HG03520 (cell line): ENCODE data around the gene MAP3K9.

Experiments used
- ATAC-seq: cut with Tn5 transposase; IDR thresholded peaks from one replicate; pipeline ENCODE4 v1.9.1; 2021; ENCODE audit warnings: mild to moderate bottlenecking, moderate library complexity; ENCODE audit not compliant: unreplicated experiment

MAP3K9 gene

DNA sequence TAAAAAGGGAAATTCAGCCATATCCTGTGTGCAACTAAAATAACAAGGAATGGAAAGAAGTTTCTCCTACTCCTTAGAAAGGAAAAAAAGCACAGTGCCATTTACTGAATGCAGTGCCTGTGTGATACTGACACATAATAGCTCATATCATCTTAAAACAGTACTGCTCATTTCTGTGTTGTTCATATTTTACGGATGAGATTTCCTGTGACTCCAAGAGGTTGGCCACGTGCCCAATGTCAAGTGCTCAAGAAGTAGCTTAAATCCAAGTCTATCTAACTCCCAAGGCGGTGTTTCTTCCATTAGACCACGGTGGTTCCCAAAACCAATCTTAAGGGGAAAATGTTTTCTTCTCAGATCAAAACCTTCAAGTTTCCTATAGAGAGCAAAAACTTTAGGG, 20.0 kb downstream of the MAP3K9 start:
- ATAC-seq: no peak

DNA sequence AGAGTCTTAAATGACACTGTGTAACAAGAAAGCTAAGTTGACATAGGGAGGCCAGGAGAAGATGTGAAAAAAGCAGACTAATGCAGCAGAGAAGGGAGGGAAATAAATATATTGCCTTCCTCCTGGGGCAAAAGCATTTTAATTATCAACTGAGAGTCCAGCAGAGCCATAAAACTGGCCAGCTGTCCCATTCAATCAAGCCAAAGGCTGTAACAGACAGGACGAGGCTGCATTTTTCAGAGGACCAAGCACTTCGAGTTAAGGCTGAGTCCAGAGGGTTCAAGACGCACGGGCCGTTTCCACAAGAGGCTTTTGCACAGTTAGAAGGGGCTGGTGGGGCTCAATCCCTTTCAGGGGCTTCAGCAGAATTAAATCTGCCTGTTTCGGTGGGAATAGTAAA, 20.4 kb downstream of the MAP3K9 start:
- ATAC-seq: no peak

DNA sequence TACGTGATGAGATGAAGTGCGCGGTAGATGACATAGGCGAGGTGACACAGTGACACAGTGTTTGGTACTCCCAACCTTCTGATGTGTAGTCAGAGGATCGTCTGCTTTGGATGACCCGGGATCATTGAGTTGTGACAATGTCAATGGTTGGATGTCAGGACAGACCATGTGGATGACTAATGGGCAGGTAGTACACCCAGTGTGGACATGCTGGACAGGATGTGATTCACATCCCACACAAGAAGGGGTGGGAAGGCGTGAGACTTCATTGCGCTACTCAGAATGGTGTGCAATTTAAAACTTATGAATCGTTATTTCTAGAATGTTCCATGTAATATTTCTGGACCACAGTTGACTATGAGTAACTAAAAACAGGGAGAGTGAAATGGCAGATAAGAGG, 23.8 kb downstream of the MAP3K9 start:
- ATAC-seq: no peak

DNA sequence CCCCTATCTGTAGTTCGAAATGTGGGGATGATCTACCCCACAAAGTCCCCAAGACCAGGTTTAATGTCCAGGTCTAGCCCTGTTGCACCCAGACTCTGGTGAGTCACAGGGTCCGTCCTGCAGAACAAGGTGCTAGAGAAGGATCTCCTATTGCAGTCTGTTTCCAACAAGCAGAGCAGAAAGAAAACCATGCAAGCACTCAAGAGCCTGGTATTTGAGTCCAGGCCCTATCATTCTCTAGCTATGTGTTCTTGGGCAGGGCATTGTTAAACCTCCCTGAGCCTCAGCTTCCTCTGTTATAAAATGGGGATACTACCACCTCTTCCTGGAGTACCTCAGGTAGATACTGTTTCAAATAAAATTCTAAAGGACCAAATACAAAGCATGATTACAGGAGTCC, 24.4 kb downstream of the MAP3K9 start:
- no peak for ATAC-seq

DNA sequence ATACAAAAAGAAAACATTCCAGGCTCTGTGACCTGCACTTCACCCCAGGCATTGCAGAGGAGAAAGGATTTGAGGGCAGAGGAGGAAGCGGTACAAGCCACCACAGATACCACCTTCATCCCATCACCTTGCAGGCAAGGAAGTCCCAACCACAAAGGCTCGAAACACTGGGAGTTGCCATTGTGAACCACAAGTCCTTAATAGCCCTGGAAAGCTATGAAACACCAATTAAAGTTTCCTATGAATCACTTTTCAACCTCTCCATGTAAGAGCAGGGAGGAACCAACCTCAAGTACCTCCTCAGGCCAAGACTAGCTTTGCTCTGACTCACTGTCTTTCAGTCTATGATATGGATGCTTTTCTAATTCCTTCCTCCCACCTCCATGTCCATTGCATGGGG, 27.0 kb downstream of the MAP3K9 start:
- ATAC-seq: no peak

DNA sequence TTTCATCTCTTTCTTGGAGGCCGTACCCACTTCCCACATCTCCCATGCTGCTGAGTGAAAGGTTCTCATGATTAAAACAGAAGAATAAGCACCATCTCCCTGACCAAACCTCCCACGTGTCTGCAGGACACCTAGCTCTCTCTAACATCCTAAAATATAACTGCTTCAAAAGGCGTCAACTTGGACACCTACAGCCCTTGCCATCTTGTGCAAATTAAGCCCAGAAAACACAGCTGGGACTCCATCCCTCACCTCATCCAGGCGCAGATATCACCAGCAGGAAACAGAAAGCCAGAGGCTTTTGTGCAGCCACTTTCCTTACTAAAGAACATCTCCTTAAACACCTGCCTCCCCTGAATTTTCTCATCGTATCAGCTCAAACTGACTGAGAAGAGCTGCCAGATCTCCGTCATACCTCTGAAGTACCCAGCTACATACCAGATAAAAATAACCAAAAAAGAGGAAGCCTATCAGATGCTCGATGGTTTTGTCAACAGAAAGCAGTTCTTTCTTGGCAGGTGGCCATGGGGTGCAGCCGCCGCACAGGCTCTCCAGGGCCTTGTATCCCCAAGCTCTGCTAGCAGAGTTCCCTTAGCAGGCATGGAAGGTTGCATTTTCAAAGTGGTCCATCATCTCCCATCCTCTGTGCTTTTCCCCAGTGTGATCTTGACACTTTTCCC, 28.8 kb downstream of the MAP3K9 start:
- no peak for ATAC-seq

DNA sequence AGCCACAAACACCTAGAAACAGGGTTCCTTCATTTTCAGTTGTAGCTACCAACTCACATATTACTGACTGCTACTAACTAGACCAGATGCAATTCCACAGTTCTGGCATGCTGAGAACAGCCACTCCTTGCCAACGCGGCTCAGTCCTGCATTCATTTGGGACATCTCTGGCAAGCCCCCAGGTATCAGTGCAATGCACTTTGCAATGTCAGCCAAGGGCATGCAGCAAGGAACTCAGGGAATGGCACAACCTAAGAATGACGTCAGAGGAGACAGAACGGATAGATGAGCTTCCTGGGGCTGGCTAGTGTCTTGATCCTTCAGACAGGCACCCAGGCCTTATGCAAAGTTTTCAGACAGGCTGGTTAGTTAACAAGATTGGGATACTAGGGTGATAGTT, 29.6 kb downstream of the MAP3K9 start:
- ATAC-seq: no peak

DNA sequence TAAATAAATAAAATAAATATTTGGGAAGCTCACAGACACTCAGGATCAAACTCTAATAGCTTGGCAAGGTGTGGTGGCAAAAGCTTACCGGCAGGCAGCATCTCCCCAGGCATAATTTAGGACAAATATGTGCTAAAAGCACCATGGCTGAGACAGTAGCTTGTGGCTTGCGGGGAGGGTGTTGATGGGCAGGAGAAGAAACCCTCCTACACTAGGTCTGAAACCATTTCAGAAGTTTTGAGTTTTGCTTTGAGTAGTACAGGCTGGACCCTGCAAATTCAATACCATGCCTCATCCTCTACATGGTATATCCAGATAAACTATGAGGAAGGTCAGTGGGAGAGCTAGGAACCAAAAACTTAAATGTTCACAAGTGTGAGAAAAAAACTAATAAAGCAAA, 33.1 kb downstream of the MAP3K9 start:
- no peak for ATAC-seq

DNA sequence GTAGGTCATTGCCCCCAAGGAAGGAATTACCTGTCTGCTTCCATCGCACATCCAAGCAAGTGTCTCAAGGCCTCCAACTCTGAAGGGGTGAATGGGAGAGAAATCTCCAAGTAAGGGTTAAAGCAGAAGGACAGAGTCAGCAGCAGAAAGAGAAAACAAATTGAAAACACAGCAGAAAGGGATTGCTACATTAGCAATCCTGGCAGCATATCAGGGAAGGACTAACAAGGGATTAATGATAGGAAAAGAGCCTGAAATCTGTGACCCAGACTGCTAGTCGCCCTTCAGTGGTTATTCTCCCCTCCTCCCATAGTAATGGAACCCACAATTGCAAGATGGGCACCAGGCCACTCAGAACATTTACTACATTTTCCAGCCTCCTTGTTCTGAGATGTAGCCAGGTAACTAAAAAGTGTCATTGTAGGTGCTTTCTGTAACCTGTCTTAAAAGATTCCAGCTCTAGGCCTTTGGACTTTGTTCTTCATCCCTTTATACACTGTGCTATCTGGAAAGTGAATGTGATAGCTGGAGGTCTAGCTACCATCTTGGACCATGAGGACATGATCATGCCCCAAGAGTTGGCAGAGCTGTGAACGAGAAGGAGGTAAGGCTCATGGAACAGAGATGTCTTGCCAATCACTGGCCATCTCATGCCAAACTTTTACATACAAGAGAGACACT, 36.0 kb downstream of the MAP3K9 start:
- no peak for ATAC-seq

DNA sequence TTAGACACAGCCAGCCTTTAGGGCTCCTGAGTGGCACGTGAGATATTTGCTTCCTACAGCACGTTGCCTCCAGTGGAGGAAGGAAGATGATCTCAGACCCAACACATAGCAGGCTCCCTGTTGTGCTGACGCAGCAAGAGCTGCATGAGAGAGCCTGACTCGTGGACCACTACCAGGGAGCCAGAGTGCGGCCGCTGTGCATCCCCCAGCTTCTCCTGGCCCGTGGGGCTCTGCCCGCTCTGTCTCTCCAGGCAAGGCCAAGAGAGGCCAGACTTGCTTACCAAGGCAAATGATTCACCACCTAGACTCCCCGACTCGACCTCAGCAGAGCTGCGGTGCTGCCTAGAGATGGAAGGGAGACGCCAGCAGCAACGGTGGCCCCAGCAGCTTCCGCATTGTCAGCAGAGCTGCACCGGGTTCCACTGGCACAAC, 37.5 kb downstream of the MAP3K9 start:
- ATAC-seq: no peak

DNA sequence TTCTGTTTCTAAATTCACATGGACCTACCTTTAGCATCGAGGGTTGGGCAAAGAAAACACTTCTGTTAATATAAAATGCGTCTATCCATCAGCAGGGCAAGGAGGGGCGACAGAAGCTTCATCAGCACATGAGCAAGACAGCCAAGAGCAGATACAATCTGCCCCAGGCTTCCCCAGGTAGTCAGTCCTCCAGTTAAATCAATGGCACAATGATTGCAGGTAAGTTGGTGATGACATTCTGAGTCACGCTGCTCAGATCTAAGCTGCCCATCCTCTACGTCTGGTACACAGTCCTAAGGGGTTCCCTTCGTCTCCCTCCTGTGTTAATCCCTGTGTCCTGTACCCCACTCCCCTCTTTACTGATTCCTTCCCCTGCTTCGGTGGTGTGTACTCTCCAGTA, 38.8 kb downstream of the MAP3K9 start:
- no peak for ATAC-seq

DNA sequence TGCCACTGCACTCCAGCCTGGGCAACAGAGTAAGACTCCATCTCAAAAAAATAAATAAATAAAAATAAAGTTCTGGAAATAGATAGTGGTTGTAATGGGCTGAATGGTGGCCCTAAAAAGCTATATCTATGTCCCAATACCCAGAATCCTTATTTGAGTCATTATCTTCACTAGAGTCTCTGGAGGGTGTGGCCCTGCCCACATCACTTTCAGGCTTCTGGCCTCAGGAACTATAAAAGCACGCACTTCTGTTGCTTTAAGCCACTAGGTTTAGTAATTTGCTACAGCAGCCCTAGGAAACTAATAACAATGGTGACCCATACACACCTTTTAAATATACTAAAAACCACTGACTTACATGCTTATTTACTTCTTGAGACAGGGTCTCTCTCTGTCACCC, 49.9 kb downstream of the MAP3K9 start:
- no peak for ATAC-seq

DNA sequence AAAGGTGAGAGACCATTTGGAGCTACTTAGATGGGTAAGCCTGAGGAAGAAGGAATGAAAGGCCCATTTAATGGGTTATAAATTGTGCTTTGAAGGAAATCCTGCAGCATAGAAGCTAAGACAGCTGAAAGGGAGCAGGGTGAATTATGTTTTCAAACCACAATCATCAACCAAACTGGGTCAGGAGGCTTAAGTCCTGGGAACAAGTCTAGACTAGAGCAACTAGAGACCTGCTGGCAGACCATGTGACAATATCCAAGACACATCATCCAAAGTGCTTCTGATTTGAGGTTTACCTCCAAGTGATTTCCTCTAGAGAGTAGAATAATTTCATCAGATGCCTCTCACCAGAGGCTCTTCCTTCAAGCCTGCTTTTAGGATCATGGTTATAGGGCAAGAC, 53.7 kb downstream of the MAP3K9 start:
- ATAC-seq: no peak

DNA sequence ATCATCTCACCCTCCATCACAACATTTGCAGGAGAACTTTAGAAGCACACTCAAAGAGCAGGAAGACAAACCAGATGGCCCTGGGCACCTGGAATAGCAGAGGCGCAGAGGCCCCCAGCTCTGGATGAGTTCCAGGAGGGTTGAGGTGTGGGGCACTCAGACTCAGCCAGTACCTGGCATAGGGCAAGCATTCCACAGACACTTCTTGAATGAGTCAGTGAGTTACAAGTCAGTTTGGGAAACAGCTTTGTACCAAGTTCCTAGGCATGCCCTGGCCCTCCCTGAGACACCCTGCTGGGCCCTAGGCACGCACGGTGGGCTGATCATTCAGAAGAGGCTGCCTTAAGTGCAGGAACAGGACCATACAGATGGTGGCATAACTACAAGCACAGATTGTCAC, 54.3 kb downstream of the MAP3K9 start:
- ATAC-seq: no peak

DNA sequence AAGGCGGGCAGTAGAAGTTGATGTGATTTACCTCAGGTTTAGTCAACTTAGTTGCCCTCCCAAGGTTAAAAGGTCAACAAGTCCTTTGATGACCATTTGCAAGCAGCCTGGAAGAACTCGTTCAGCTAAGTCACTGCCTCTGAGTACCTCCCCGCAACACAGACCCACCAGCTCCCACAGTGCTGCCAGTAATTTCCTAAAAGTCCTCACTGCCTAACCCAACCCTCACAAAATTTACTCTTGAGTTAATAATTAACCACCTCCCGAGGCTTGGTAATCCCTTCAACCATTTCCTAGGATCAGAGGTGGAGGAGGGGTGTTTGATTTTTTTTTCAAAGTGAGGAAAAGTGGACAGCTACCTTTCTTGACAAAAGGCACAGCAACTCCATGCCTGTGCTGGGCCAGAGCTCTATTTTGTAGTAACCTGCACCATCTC, 55.8 kb downstream of the MAP3K9 start:
- ATAC-seq: no peak

DNA sequence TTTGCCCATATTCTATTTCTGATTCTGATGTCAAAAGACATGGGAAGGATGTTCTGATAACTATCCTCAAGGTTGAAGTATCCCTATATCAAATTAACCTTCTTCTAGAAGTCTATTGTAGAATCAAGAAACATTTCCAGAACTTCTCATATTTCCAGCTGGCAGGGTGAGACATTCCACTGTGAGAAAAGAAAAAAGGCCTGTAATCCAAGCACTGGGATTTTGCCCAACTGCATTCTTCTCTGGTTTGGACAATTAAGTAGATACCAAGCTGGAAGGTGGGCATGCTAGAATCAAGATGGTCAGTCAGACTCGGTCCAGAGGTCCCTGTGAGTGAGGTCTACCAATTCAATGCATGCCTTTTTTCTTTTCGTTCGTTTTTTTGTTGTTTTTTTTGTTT, 60.9 kb downstream of the MAP3K9 start:
- ATAC-seq: no peak

DNA sequence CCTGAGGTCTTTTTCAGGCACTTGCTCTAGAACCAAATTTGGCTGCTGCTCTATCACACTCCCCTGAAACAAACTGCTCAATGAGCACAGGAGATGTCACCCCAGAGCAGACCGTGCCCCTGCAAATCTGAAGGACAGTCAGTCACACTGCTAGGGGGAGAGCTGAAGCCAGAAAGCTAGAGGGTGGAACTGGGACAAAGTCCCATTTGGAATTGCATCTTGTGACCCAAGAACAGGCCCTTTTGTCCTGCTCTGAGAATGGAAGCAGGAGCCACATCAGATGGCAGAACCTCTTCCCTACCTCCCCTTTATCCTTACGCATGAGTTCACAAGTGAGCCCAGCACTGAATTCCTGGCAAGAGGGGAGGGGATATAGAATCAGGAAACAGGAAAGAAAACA, 64.7 kb downstream of the MAP3K9 start:
- ATAC-seq: no peak

DNA sequence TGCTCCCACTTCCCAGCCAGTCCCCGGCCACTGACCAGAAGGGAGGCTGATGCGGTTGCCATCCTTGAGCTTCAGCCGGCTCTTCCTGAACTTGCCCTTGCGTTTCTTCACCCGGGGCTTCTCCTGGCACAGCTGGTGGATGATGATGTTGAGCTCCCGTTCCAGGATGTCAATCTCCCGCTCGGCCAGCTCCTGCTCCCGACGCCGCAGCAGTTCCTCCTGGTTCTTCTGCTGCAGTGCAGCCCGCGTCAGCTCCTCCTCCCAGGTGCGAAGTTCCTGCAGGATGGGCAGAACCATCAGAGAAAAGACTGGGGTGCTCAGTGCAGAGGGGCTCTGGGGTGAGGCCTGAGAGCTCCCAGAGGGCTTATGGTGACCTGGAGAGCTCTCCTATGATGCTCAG, 67.0 kb downstream of the MAP3K9 start:
- ATAC-seq: no peak

DNA sequence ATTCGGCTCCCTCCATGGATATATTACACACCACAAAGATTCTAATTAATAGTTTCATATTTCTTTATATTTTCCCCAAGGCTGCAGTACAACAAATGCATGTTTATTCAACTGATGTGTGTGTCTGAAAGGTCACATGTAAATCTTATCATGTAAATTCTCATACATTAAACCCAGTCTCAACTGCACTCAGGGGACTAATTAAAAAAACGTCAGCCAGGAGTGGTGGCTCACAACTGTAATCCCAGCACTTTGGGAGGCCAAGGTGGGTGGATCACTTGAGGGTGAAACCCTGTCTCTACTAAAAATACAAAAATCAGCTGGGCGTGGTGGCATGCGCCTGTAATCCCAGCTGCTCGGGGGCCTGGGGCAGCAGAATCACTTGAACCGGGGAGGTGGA, 67.8 kb downstream of the MAP3K9 start:
- ATAC-seq: no peak

DNA sequence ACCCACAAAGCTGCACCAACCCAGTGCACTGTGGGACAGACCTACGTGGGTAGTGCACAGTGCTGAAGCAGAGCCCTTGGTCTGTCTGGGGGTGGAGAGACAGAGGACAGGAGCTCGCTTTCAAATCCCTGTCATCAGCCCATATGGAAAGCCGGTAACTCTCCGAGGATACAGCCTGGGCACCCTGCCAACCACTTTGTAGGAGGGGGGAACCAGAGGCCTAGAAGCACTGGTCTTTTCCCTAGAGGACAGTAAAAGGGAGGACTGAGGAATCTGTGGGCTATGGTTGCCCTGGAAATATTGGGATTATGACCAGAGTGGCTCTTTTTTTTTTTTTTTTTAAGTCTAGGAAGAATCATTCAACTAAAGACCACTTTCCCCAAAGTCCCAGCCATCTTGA, 74.3 kb downstream of the MAP3K9 start:
- no peak for ATAC-seq

DNA sequence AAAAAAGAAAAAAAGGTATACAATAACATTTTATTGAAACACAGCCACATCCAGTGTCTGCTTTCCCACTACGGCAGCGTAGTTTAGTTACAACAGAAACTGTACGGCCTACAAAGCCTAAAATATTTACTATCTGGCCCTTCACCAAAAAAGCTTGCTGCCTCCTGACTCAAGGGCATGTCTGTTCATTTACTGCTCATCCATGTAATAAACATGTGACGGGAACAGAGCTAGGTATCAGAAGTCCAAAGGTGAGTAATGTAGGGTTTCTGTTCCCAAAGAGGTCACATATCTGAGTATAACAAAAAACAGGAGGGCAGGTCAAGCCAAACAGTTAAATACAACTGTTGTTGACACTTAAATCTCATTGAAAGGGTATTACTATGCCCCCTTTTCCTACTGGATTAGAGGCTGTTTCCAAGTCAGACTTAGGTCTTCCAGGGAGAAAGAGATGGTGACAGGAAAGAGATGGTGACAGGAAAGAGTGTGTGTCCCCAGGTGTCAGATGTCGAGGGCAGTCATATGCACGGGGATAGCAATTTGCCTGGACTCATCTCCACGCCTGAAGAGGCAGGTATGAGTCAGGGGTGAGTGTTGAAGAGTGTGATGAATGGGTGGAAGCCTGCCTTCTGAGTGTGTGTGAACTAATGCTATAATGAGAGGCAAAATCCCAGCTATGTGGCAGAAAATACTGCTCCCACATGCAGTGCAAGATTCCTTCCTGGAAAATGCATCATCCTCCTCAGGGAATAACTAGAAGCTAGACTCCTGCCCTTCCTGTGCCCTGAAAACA, 77.7 kb downstream of the MAP3K9 start:
- ATAC-seq: no peak

DNA sequence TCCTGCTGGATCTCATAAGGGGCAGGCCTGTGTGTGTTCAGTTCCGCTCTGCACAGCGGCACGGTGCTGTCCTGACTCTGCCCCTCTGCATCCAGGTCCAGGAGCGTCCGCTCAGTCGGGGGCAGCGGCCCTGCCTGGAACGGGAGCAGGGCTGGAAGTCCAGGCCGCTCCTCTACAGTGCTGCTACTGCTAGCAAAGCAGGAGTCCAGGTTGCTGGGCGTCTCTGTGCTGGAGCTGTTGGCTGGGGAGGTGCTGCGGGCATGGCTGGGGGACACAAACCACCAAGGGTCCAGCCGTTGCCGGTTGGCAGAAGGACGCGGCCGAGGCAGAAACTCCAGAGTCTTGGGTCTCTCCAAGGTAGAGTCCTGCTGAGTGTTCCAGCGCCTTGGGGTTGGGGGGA, 78.9 kb downstream of the MAP3K9 start:
- no peak for ATAC-seq
